Measurements from ENCODE around the gene RYR3.

- TF ChIP-seq PPARA (CRISPR knock-in tag; IDR thresholded peaks at IDR 0.05; ENCODE audit: borderline replicate concordance) (no peak), ZNF565 (CRISPR knock-in tag; conservative IDR thresholded peaks at IDR 0.05; ENCODE audit: low read depth) (no peak), BACH2 (CRISPR knock-in tag; IDR thresholded peaks at IDR 0.05; ENCODE audit: borderline replicate concordance) (no peak)
Measured at GRCh38 chr15:33592864-33593263, 282.1 kb downstream of the RYR3 start.
